IPS DF 4.7 (cell line): Measurements from ENCODE around the gene TENM4.

ENCODE experiments used
- DNase-seq: peaks from one replicate; pipeline ENCODE4 v3.0.0-alpha.2; 2013; ENCODE audit warnings: low spot score; ENCODE audit errors: extremely low read depth

Gene TENM4

DNA sequence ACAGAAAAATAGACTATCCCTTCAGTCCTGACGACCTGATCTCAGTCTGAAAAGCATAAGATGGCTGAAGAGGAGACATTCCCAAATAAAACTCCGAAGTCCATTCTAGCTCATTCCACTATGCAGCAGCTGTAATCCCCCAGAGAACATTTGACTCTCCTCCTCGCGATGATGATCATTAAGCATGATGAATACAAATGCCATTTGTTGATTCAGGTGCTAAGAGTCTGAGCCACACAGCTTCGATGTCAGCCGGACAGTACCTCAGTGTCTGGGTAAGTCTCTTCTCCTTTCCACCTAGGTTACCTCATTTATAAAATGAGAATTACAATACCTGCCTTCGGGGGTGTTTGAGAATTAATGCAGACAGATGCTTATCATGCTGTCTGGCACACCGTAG lies 94.8 kb downstream of the TENM4 start:
- no peak for DNase-seq

DNA sequence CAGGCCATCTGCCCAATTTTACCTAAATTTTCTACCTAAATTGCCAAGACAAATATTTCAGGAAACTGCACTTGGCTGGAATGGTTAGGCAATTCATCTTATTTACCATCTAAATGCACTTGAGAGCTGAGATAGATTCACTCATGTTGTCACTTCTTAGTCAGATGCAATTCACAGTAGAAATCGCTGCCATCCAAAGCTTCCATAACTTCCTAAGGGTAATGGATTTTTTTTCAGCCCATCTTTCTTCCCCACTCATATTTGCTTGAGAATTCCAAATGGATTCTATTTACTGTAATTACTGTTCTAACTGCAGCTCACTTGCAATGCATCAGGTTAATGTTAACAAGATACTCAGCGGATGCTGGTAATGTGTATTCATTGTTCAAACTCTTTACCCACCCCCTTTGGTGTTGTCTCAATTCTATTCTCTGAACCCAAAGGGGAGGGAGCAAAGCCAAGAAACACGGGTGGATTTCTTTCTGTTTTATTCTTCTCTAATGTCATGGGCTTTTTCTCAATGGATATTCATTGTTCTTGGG lies 96.0 kb downstream of the TENM4 start:
- DNase-seq = no peak

DNA sequence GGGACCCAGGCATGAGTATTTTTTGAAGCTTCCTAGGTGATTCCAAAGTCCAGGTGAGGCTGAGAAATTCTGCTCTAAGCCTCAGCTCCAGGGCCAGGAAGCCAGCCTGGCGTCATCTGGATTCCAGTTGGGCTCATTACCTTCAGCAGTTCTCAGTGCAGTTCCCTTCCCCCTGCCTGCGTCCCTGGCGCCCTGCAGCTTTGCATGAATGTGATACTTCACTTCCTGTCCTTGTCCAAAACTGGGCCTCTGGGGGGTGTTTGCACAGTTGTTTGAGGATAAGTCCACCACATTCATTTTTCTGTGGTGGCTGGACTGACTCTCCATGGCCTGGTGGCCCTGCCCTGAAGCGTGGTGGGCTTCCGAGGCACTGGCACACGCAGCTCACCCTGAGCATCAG lies 98.1 kb downstream of the TENM4 start:
- DNase-seq = no peak

DNA sequence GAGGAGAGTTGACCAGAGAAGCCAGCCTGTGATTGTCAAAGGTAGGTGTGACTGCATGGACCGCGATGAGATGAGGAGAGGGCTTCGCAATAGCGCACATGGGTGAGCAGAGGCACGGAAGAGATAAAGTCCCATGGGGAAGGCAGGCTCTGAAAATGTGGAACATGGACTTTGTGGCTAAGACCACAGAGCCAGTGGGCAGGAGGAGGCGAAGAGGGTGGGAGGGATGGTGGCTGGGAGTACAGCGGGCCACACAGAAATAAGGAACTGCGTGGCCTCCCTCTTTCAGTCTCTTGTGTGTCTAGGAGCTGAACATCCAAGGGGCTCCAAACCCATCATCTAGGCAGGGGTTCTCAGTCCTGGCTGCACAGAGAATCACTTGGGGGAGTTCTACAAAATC lies 98.6 kb downstream of the TENM4 start:
- no peak for DNase-seq

DNA sequence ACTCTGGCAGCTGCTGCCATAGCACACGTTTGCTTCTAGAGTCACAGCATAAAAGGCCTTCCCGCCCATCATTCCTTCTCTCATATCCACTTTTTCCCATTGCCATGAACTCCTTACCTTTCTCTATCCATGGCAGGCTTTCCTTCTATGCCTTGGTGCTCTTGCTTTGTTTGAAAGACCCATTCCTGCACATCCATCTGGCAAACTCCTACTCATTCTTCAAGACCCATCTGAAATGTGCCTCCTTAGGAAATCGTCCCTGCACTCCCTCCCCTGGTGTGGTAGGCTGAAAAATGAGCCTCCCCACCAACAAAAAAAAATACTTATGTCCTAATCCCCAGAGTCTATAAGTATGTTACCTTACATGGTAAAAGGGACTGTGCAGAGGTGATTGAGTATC lies 100.3 kb downstream of the TENM4 start:
- DNase-seq = no peak

DNA sequence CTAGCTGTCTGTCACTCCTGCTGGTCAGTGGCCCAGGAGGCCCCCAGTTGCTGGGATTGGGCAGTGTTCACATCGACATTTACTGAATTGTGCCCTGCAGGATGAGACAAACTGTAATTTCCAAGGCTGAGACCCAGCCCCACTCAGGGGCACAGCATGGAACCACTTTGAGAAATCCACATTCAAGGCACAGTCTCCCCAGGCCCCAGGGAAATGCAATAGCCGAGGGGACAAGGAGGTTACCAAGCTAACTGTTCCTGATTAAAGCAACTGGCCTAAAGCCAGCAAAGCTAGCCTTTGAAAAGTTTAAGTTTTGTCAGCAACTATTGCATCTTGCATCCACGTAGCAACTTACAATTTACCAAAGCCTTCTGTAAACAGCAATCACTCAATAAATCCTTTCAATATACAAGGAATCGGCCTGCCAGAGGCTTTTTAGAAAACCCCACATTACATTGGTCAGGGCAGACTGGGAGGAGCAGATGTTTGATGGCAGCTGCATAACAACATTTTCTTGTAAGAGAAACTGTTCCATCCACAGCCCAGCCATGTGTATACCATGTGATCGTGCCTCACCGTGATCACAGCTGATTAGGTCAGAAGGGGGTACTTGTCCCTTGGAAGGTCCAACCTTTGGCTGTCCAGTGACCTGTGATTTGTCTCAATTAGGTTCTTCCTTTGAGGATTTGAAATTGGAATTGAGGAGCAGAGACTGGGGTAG lies 103.9 kb downstream of the TENM4 start:
- no peak for DNase-seq

DNA sequence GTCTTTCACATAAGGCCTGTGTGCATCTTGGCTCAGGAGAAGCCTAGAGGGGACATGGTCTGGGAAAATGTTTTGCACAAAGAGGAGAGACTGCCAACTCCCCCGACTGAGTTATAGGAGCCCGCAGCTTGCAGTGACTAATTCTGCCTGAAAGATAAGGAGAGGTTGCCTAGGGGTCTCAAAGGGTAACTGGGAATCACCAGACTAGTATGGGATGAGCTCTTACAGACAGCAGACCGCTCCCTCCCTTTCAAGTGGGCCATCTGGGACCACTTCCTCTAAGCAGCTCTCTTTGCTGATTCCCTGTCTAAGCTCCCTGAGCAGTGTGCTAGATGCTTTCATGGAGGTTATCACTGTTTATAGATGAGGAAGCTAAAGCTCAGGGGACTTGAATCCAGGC lies 105.1 kb downstream of the TENM4 start:
- DNase-seq = no peak

DNA sequence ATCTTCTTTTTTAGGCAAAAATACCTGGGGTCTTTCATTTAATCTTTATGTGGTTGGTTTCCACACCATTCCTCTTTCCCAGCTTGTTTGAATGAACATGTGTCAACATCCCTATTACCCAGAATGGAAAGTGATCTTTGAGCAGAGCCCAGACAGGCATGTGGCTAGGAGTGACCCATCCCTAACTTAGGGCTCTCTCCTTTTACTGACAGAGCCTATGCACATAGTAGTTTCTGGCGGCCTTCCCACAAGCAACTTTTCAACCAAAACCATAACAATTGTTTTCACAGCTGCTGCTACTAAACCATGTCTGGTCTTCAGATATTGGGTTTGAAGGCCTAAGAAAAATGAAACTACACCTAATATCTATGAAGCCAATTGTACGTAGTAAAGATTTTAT lies 107.5 kb downstream of the TENM4 start:
- no peak for DNase-seq

DNA sequence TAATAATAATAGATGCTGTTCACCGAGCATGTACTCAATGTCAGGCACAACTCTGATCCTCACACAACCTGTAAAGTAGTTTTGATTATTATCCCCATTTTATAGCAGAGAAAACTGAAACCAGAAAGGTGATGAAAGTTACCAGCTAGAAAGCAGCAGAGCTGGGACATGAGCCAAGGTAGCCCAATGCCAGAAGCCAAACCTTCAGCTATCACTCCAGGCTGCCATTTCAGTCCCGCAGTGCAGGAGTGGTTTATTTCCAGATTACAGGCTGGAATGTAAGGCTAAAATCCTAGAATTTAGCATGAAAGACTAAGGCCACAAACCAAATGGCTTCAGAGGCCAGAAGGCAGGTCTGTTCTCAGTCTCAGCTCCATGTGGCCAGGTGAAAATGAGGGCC lies 108.8 kb downstream of the TENM4 start:
- DNase-seq = no peak

DNA sequence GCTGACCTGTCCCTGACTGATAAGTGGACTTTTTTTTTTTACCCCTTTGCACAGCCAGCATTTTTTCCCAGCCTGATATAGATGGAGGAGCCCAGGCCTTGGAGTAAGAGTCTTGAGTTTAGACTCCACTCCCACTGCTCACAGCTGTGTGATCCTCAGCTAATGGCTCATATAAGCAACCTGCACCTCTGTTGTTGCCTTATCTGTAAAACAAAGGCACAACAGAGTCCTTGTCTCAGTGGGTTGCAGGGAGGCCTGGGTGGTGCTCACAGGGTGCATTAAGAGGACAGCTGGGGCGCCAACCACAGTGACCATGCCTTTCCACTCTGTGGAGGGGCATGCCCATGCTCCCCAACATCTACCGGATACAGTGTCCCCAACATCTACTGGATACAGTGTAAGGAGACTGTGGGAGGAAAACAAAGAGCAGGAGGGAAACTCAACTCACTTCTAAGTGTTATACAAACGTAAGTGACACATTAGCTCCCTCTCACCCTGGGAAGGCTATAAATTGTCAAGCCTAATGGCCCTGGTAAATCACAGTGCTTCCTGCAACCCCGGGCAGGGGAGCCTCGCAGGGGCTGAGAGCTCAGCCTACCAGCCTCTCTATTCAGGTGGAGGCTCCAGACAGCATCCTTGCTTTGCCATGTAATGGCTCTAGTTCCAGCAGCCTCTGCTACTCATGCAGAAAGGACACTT lies 109.5 kb downstream of the TENM4 start:
- DNase-seq = no peak

DNA sequence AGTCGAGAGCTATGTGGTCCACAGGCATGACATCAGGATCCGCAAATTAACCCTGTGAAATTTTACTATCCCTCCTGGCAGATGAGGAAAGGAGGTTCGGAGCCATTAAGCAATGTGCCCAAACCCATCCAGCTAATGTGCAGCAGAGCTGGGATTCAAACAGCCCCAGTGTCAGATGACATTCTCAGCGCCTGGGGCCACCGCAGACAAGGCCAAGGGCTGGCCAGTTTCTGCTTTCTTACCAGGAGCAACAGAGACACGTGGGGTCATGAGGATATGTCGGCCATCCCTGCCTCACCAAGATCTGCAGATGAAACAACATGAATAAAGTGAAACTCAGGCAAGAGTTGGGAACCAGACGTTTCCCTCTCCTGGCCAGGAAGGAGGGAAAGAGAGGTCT lies 110.2 kb downstream of the TENM4 start:
- DNase-seq = no peak

DNA sequence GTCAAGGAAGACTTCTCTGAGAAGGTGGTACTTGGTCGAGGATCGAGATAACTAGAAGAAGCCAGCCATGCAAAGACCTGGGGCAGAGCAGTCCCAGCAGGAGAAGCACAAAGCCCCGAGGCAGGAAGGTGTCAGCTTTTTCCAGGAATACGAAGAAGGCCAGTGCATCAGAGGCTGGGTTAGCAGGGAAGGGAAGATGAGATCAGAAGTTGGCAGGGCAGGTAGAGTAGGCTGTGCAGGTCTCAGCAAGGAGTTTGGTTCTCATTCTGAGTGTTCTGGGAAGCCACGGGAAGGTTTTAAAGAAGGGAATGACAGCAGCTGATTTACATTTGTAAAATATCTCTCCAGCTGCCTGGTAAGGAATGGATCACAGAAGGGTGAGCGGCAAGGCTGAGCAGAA lies 111.3 kb downstream of the TENM4 start:
- no peak for DNase-seq

DNA sequence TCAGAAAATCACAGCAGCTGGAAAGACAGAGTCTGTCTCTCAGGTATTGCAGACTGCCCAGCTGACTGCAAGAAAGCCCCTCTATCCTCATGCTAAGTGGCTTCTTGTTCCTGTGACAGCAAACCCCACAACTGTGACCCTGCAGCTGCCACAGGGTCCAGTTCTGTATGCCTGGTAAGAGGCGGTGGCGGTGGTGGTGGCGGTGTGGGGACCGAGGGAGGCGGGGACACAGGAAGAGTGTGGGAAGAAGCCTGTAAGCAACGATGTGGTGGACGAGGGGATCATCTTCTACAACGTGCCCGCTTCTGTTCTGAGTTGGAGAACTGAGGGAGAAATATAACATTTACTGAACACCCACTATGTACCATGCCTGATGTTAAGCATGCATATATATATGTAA lies 112.4 kb downstream of the TENM4 start:
- no peak for DNase-seq

DNA sequence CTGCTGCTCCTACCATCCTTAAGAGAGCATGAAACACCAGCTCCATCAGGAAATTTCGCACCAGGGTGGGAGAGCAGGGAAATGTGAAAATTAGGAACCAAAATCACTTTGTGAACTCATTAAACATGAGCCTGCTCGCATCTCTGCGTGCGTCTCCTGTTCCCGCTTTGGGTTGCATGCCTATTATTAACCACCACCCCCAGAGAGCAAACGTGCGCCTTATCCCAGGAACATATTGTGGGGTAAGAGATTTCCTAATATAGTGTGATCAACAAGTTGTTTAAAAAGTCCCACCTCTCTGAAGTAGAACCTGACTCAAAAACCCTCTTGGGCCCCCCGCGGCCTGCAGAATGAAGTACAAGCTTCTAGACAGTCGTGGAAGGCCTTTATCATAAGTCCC lies 115.0 kb downstream of the TENM4 start:
- DNase-seq = no peak

DNA sequence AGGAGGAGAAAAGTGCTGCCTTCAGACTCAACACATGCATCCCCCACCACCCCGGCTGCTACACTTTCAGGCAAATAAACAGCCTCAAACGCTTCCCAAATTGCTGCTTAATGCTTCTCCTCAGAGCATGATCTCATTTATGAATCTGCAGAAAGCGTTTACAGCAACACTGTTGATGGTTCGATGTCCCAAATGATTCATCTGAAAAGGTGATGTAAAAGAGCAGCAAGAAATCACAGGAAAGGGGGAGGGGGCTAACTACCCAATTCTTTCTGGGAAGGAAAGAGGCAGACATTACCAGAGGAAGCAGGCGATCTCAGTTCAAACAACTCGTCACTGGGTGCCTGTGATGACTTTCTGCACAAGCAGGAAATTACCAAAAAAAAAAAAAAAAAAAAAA lies 119.6 kb downstream of the TENM4 start:
- no peak for DNase-seq

DNA sequence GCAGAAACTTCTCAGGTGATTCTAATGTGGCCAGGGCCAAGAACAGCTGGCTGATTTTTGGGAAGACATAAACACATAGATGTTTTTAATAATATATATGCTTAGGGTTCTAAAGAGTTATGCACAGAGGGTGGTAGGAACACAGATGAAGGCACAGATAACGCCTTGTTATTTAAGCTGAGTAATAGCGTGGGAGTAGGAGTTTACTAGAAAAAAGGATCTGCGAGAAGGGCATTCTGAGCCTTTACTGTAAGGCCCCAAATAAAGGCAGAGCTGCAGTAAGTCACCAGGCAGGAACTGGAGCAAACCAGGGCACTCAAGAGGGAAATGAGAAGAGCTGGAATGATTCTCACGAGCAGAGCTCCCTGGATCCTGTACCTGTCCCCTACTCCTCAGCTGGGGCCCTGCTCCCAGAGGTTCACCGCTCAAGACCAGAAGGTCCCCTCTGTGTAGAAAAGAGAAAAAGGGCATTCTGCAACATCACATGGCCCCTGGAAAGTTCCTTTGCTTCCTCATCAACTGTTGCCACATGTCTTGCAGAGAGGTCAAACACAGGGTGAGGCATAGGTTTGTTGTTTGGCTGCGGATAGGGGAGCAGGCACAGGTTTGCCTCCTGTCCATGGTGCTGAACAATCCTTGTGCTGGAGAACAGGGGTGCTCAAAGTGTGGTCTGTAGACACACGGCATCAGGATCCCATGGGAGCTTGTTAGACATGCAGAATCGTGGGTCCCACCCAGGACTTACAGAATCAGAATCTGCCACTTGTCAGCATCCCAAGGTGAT lies 125.7 kb downstream of the TENM4 start:
- peak; percentile 19 for DNase-seq

DNA sequence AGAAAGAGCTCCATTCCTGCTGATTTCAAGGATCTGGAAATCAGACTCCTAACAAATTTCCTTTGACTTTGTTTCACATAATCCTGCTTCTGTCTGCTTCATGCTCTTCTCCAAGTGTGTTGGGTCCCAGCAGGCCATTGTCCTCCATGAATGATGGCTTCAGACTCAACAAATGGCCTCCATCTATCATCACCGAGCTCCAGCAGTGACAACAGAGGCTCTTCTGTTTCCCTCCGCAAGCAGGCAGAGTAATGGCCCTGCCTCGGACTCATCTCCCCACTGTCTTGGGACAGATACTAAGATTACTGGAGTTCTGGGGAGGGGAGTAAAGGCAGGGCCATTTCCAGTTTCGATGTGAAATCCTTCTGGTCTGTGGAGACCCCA lies 127.3 kb downstream of the TENM4 start:
- no peak for DNase-seq

DNA sequence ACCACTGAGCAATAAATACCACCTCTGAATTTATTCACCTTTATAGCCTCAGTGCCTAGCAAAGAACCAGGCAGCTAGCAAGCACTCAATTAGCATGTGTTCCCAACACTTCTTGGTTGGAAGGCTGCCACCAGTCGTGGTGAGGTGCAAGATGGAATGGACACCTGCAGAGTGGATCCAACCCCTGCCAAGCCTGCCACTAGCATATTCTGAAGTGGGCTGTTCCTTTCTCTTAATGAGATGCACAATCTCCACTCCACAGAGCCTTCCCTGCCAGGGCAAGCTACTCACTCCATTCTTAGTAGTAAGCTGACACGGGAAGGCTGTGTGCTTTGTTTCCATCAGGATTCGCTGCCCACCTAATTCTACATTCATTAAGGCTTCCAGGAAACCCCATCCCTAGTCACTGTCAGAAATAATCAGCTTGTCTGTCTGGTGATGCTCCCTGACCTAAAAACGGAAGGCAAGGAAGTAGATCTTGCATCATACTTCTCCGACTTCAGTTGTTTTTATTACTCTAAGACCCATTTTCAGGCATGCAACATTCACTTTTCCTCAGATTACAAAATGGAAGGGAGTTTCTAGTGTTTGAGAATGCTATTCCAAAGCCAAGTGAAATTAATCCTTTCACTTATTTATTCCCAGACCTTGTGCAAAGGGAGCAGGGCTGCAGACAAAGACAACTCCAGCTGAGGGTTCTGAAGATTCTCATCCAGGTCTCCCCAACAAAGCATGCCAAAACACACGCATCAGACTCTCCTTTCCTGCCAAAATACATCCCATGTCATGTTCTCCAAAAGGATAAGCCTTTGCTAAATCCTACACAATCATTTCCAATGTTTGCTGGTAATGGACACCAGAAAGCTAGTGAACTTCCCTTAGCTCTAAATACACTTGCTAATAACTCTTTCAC lies 128.0 kb downstream of the TENM4 start:
- no peak for DNase-seq

DNA sequence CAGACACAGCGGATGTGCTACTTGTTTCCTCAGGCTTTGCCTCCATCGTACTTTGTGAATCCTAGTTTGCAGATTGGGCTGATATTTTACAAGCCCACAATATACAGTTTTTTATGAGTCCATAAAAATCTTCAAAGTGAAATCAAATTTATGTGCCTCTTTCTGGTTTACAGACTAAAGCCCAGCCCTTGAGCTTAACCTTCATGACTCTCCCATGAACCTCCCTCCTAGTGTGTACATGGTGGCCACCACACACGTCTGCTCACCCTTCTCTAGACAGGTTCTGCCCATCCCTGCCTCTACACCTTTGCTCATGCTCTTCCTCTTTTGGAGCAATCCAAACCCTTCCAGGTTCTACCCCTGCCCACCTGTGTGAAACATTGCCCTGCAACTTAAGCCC lies 129.4 kb downstream of the TENM4 start:
- DNase-seq = no peak

DNA sequence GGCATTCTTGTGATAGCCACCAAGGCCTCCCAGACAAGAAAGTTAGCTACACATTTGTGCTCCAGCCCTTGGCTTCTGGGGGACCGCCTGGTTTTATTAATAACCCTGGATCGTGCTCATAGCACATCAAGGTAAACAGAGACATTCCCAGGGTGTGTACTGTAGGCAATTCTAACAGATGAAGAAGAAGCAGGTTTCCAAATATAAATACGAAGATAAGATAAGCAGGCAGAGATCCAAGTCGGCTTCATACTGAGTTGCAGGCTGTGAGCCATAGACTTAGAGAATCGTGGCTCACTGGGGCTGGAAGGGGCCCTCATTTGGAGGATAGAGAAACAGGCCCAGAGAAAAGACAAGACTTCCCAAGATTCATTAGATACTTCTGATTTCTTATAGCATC lies 131.4 kb downstream of the TENM4 start:
- DNase-seq = no peak

DNA sequence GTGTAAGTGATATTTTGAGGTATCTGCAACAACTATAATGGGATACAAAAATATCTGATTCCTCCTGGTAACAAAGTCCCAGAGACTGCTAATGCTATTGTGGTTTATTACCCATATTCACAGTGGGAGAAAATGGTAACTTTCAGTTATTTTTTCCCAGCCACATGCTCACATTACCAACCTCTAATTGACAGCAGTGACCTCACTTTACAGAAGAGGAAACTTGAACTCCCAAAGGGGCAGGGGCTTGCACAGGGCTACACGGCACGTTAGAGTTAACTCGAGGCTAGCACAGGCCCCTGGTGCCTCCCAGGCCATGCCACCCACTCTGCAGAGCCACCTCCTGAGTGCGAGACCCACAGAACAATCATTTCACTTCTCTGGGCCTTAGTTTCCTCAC lies 132.4 kb downstream of the TENM4 start:
- DNase-seq = no peak
